GM18870 (cell line): Measurements from ENCODE around the gene USP4.

Source experiments
- ATAC-seq: cut with Tn5 transposase; IDR thresholded peaks from one replicate; pipeline ENCODE4 v1.9.1; 2021; ENCODE audit warnings: moderate library complexity; ENCODE audit not compliant: unreplicated experiment

USP4 gene

GRCh38 chr3:49298511-49298910, 41.3 kb downstream of the USP4 start:
- no peak for ATAC-seq

- ATAC-seq, result no peak
These were observed 43.0 kb downstream of the USP4 start for GRCh38 chr3:49296781-49297411.

GRCh38 chr3:49295489-49296058, 44.3 kb downstream of the USP4 start:
- ATAC-seq, result no peak

- ATAC-seq, result no peak
These were observed 45.5 kb downstream of the USP4 start for GRCh38 chr3:49294343-49294742.

GRCh38 chr3:49283997-49284396, 55.9 kb downstream of the USP4 start:
- ATAC-seq, result no peak

- no peak for ATAC-seq
These were observed 60.5 kb downstream of the USP4 start for GRCh38 chr3:49279376-49279775.

GRCh38 chr3:49278548-49278947, 61.3 kb downstream of the USP4 start:
- ATAC-seq, result no peak

GRCh38 chr3:49277383-49277775, 62.5 kb downstream of the USP4 start:
- no peak for ATAC-seq

- ATAC-seq, result no peak
These were observed 63.1 kb downstream of the USP4 start, which contains the start of gene C3orf62 for GRCh38 chr3:49276475-49277382. C3orf62 (minus strand) TSS chr3:49277232; CDS start chr3:49276872, 360 bp downstream.

- ATAC-seq, result no peak
These were observed 65.9 kb downstream of the USP4 start for GRCh38 chr3:49273825-49274532.

- no peak for ATAC-seq
These were observed 68.8 kb downstream of the USP4 start for GRCh38 chr3:49271047-49271446.

- ATAC-seq, result no peak
These were observed 69.7 kb downstream of the USP4 start for GRCh38 chr3:49270156-49270500.

- no peak for ATAC-seq
These were observed 70.3 kb downstream of the USP4 start for GRCh38 chr3:49269443-49270155.

- ATAC-seq, result no peak
These were observed 73.3 kb downstream of the USP4 start for GRCh38 chr3:49266410-49267095.

- ATAC-seq, result no peak
These were observed 74.0 kb downstream of the USP4 start for GRCh38 chr3:49265661-49266386.

- ATAC-seq, result no peak
These were observed 76.5 kb downstream of the USP4 start for GRCh38 chr3:49263159-49263889.

- no peak for ATAC-seq
These were observed 79.0 kb downstream of the USP4 start for GRCh38 chr3:49260806-49261324.

GRCh38 chr3:49257187-49257586, 82.7 kb downstream of the USP4 start:
- ATAC-seq, result no peak
